ENCODE results near the gene PDCL3.

GRCh38 chr2:100612388-100613000 is 49.7 kb downstream of the PDCL3 start:
- TF ChIP-seq GATA3 (IDR thresholded peaks at IDR 0.05; ENCODE audit: low read depth, low read length) (no peak), GATA2 (IDR thresholded peaks at IDR 0.05; ENCODE audit: low read depth, low read length) (no peak)

Data from SH-SY5Y (cell line).